ENCODE results near the gene KIFC3. TPM values are rescaled to one million over a fixed set of nuclear protein-coding genes. Genes with fewer than 3 reads are reported as not detected.

The KIFC3 gene
- total and polyA plus RNA-seq, 2 of the 8 experiments (the other 6 are each of a cell fraction or from before 2014, with no cell fraction given) = 2.1 to 7.1 TPM

- TF ChIP-seq HDAC2 (IDR thresholded peaks at IDR 0.05; ENCODE audit: borderline replicate concordance in 1 of 2, low read depth in 2 of 2, low read length in 2 of 2) (peak in 1 of 2 experiments; percentile 98; a peak in 2 of 4 replicates), POLR2AphosphoS5 (IDR thresholded peaks at IDR 0.05; ENCODE audit: low read depth, low read length) (no peak), ASH2L (IDR thresholded peaks at IDR 0.05; ENCODE audit: low read length) (no peak), TBP (IDR thresholded peaks at IDR 0.05; ENCODE audit: low read depth, low read length) (no peak)
Observed at GRCh38 chr16:57828272-57829161, 26.2 kb upstream of the KIFC3 start (continued).
